HepG2 (cell line): Measurements from ENCODE around the gene ACAT2.

Experiments used
- CEBPG ChIP-seq: IDR thresholded peaks from 2 replicates; pipeline ENCODE4 v1.6.1; 2016
- EZH2 ChIP-seq: conservative IDR thresholded peaks from 2 replicates; pipeline ENCODE4 v1.6.1; 2012; ENCODE audit warnings: mild to moderate bottlenecking, low read depth, low read length, moderate library complexity
- HIVEP1 ChIP-seq: sonication (generic); formaldehyde crosslinking; IDR thresholded peaks from 2 replicates; pipeline ENCODE4 v1.4.0; 2020; ENCODE audit warnings: mild to moderate bottlenecking, missing genetic modification reagents
- NCOA5 ChIP-seq: sonication (generic); formaldehyde crosslinking; IDR thresholded peaks from 2 replicates; pipeline ENCODE4 v1.4.0; 2020; ENCODE audit warnings: missing genetic modification reagents
- POLR2AphosphoS2 ChIP-seq: IDR thresholded peaks from 2 replicates; pipeline ENCODE4 v1.6.1; 2011; ENCODE audit warnings: low read depth, low read length, improper control_type of control experiment
- ZNF513 ChIP-seq: sonication (generic); formaldehyde crosslinking; conservative IDR thresholded peaks from 2 replicates; pipeline ENCODE4 v1.5.0; 2020; ENCODE audit warnings: missing genetic modification reagents
- TF ChIP-seq, protein P1 (sequence below): sonication (generic); formaldehyde crosslinking; IDR thresholded peaks from 2 replicates; pipeline ENCODE4 v1.4.0; 2020; ENCODE audit warnings: mild to moderate bottlenecking, missing genetic modification reagents
- TF ChIP-seq, protein P2 (sequence below): sonication (generic); formaldehyde crosslinking; conservative IDR thresholded peaks from 2 replicates; pipeline ENCODE4 v1.4.0; 2020; ENCODE audit warnings: missing genetic modification reagents

DNA sequence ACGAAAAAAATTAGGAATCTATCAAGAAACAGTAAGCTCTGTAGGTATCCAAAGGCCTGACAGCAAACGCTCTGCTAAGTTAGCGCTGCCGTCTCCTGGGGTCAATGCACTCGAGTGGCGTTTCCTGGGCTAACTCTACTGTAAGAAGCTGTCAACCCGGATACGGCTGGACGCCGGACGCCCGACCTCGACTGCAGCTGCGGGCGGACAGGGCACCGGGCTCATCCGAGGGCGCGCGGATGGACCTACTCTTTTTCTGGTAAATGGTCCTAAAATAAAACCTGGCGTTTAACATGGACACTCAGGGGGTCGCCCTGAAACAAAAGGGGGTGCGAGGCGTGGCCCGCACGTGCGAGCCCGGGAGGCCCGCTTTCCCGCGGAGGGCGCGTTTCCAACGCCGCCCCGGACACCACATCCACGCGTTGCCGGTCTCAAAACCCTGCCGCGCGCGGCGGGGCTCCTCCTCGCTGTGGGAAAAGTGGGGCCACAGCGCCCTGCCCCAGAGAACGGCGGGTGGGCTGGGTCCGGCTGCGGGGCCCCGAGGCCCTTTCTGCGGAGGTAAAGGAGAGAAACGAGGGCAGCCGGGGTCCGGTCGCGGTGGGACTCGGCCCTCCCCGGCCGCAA, 27.0 kb downstream of the ACAT2 start:
- TF ChIP-seq, protein P1, sequence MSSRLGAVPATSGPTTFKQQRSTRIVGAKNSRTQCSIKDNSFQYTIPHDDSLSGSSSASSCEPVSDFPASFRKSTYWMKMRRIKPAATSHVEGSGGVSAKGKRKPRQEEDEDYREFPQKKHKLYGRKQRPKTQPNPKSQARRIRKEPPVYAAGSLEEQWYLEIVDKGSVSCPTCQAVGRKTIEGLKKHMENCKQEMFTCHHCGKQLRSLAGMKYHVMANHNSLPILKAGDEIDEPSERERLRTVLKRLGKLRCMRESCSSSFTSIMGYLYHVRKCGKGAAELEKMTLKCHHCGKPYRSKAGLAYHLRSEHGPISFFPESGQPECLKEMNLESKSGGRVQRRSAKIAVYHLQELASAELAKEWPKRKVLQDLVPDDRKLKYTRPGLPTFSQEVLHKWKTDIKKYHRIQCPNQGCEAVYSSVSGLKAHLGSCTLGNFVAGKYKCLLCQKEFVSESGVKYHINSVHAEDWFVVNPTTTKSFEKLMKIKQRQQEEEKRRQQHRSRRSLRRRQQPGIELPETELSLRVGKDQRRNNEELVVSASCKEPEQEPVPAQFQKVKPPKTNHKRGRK (CRISPR knock-in tag), result no peak
- TF ChIP-seq, protein P2, sequence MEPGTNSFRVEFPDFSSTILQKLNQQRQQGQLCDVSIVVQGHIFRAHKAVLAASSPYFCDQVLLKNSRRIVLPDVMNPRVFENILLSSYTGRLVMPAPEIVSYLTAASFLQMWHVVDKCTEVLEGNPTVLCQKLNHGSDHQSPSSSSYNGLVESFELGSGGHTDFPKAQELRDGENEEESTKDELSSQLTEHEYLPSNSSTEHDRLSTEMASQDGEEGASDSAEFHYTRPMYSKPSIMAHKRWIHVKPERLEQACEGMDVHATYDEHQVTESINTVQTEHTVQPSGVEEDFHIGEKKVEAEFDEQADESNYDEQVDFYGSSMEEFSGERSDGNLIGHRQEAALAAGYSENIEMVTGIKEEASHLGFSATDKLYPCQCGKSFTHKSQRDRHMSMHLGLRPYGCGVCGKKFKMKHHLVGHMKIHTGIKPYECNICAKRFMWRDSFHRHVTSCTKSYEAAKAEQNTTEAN (CRISPR knock-in tag), result no peak
- TF ChIP-seq NCOA5 (CRISPR knock-in tag), result no peak
- no peak for TF ChIP-seq ZNF513
- TF ChIP-seq POLR2AphosphoS2, result no peak
- TF ChIP-seq CEBPG (CRISPR knock-in tag), result no peak
- no peak for TF ChIP-seq HIVEP1 (CRISPR knock-in tag)
- TF ChIP-seq EZH2, result no peak
